HG03575 (cell line): ENCODE data around the gene GUCY1A1.

ENCODE experiments used
- ATAC-seq: cut with Tn5 transposase; IDR thresholded peaks from one replicate; pipeline ENCODE4 v1.9.1; 2021; ENCODE audit not compliant: unreplicated experiment, insufficient number of reproducible peaks, low FRiP score; ENCODE audit errors: extremely low read depth

GUCY1A1 gene

GRCh38 chr4:155657985-155658680 is 8.5 kb upstream of the GUCY1A1 start:
- ATAC-seq: no peak

- ATAC-seq: no peak
Observed at GRCh38 chr4:155658681-155659064, 8.0 kb upstream of the GUCY1A1 start.

GRCh38 chr4:155659176-155659575 is 7.5 kb upstream of the GUCY1A1 start:
- ATAC-seq: no peak

GRCh38 chr4:155660436-155660835 is 6.2 kb upstream of the GUCY1A1 start:
- no peak for ATAC-seq

- no peak for ATAC-seq
Observed at GRCh38 chr4:155665054-155665453, 1.6 kb upstream of the GUCY1A1 start.

GRCh38 chr4:155667222-155667567 is 547 bp downstream of the GUCY1A1 start:
- ATAC-seq: no peak

- ATAC-seq: no peak
Observed at GRCh38 chr4:155667568-155668511, 1.2 kb downstream of the GUCY1A1 start.

- ATAC-seq: no peak
Observed at GRCh38 chr4:155668707-155669220, 2.1 kb downstream of the GUCY1A1 start.

- no peak for ATAC-seq
Observed at GRCh38 chr4:155672342-155672741, 5.7 kb downstream of the GUCY1A1 start.

GRCh38 chr4:155673453-155673979 is 6.9 kb downstream of the GUCY1A1 start:
- ATAC-seq: no peak

GRCh38 chr4:155674669-155675071 is 8.0 kb downstream of the GUCY1A1 start:
- ATAC-seq: no peak

GRCh38 chr4:155675709-155676429 is 9.2 kb downstream of the GUCY1A1 start:
- peak; percentile 63 for ATAC-seq

- no peak for ATAC-seq
Observed at GRCh38 chr4:155676430-155676825, 9.8 kb downstream of the GUCY1A1 start.

GRCh38 chr4:155678011-155678410 is 11.4 kb downstream of the GUCY1A1 start:
- ATAC-seq: no peak

- no peak for ATAC-seq
Observed at GRCh38 chr4:155679343-155679742, 12.7 kb downstream of the GUCY1A1 start.

GRCh38 chr4:155681886-155682285 is 15.2 kb downstream of the GUCY1A1 start:
- ATAC-seq: no peak

GRCh38 chr4:155684423-155684822 is 17.8 kb downstream of the GUCY1A1 start:
- no peak for ATAC-seq

- no peak for ATAC-seq
Observed at GRCh38 chr4:155684892-155685541, 18.4 kb downstream of the GUCY1A1 start.
